GM18507 (cell line): Measurements from ENCODE around the gene FGF1.

ENCODE experiments used
- DNase-seq: peaks from one replicate; pipeline ENCODE4 v3.0.0; 2011; ENCODE audit warnings: low read depth; ENCODE audit not compliant: insufficient read length; ENCODE audit errors: extremely low spot score
- FAIRE-seq: peaks from 2 replicates; lab custom pipeline; 2011; peaks lifted over from hg19 to GRCh38; lab: Jason Lieb, UNC

Gene FGF1

DNA sequence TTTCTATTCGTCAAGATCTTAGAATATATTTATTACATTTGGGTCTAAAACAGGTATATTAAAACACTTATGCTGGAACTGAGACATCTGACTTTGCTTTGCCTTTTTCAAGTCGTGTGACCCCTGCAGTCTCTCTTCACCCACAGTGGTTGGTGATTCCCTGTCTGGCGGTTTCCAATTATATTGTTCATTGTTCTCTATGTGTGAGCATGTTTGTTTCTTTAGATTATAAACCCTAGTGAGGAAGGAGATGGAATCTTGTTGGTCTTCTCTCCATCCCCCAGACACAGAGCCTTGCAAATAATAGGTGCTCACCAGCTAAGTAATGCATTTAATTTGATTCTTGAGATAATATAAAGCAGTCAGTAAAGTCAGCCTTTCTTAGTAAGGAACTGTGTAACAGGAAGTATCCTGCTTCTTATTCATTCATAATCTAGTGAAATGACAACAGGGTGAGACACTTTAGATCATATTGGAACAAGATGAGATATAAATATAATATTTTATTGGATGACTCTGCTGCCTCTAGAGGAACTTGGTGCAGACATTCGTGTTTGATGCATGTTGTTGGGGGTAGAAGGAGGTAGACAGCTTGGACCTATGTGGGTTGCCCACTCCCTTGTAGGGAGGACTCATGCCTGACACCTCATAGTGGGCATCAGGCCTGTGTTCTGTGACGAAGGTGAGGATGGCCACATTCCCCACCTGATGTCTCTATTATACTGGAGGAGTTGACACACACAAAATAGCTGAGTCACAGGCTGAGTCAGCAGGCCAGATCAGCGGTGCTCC is 88.1 kb downstream of the FGF1 start:
- FAIRE-seq, result no peak
- no peak for DNase-seq

DNA sequence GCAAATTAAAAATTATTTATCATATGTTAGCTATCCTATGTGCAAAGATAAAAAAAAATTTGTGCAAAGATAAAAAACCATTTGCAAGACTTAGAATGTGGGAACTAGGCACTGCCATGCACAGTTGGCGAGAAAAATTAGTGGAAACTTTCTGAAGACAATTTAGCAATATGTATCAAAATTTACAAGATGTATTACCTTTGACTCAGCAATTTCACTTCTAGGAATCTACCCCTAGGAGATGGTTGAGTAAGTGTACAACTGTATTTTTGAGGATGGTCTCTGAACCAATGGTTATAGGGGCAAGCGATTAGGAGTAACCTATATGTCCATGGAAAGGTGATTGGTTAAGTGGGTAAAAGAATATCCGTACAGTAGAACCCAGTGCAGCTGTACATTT is 88.9 kb downstream of the FGF1 start:
- FAIRE-seq (no peak), DNase-seq (no peak)

DNA sequence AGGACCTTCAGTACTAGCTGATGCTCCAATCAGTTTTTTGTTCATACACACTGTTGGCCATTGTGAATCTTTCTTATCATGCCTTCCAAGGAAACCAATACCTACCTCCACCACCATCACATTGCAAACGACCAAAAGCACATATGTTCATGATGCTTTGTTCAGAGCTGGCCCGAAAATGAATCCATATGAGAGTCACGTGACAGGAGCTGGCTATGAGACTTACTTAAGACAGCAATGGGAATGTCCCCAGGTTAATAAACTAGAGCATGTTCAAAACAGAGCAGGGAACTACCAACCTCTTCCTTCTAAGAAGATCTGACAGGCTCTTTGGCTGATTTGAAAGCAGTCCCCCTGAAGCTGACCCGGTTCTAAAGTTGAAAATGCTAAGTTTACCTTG is 93.5 kb downstream of the FGF1 start:
- FAIRE-seq (no peak), DNase-seq (no peak)

DNA sequence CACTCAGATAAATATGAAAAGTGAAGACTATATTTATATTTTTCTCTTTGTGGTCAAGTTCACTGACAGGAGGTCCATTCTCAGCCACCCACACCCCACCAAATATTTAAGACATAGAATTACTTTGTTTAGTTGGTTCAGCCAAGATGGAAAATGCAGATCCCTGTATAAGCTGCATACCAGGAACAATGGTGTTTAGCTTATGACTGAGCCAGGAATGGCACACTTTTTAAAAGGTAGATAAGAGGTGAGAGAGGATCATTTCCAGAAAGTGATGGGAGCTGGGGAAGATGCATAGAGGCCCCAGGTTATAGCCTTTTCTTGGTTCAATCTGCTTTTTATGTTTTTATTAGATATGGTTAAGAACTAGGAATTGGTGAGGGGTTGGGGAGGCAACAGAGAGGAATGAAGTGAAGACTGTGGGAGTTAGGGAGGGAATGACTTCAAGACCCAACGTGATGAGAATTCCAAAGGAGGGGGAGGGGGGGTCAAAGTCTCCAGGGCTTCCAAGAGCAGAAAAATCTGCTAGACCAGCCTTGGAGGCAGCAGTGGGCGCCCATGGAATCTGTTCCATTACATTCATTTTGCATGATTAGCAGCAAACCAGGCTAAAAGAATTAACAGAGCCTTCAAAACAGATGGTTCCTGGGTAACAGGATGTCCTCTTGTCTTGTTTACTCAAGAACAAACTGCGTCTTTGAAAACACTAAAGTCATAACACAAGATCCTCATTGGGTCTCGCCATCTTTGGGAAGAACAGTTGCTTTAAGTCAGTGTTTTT is 95.2 kb downstream of the FGF1 start:
- FAIRE-seq (no peak), DNase-seq (no peak)

DNA sequence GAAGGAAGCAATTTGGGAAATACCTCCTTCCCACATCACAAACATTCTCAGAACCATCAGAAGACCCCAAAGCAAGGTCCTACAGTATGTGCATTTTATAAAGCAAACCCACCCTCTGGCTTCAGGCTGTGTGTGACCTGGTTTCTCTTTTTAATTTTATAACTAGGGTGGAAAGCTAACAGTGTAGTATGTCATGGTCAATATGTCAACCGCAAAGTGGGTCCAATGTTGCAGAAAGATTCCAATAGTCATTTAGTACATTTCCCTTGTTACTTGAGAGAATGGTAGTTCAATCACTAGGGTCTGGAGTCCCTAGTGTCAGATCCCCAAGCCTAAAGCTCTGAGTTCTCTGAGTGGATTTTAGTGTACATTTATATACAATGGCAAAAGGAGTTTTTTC is 96.2 kb downstream of the FGF1 start:
- FAIRE-seq (no peak), DNase-seq (no peak)

DNA sequence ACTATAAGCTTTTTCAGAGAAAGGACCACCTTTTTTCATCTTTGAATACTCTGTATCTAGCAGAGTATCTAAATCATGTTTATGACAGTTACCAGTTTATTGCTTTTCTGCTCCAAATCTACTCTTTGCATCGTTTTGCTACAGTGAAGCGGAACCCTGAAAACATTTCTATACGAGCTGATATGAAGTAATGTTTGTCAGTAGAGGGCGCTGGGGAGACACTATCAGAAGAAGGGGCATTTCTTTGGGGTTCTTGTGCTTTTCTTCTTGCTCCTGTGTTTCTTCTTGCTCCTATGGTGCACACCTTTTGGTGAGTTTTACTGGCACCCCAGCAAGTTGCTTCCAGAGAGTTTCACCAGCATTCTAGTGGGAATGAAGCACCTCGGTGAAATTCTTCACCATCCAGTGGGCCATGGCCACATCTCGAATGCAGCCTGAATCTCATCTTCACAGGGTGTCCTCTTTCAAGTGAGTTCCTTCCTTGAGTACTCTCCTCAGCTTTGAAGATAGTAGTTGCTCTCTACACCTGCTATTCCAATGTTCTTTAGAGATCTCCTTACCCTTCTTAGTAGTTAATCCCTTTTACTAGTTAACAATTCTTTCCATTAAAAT is 98.4 kb downstream of the FGF1 start:
- FAIRE-seq, result peak; percentile 47

DNA sequence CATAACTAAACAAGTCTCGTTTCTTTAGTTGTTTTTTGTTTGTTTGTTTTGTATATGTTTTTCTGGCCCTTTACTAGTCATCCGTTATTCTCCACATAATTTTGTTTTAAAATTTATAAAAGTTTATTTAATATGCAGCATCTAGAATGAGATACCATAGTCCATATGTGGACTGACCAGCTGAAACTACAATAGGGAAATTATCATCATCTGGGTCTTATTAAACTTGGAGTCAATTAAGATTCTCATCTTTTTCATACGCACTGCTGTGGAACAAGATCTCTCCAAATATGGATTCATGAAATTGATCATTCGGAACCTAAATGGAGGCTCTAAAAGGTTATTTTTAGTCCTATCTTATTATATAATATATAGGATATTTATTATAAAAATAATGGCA is 99.3 kb downstream of the FGF1 start:
- DNase-seq (no peak), FAIRE-seq (no peak)

More for the DNA sequence above, 98.4 kb downstream of the FGF1 start:
- DNase-seq, result no peak

DNA sequence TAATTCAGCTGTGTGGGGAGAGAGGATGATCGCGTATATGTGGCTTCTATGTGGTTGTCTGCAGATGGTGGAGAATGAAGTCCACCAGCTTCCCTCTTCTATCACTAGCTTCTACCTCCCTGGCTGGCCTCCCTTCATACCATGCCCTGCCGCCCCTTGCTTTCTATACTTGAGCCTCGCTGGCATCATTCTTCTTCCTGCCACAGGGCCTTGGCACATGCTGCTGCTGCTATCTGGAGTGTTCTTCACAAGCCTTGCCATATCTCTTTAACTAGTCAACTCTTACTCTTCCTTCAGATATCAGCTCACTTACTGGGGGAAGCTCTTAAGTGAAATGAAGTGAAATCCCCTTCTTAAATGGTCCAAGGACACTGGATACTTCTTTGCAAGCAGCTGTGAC is 100.4 kb downstream of the FGF1 start:
- DNase-seq (no peak), FAIRE-seq (no peak)

DNA sequence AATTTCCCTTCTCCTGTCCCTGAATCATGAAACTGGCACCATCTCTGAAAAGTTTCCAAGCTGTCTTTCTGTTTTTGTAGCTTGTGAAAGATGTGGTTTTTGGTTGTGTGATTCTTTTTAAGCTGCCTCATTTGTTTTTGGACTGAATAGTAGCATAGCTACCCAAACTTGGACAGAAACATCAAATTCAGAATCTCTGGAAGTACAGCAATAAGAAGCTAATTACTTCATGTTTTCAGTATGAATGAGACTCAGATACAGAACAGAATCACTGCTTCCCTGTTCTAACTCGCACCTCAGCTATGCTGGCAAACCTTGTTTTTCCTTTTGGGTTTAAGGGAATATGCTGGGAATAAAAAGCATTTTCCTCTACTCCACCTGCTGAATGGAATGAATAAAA is 101.0 kb downstream of the FGF1 start:
- DNase-seq, result no peak
- no peak for FAIRE-seq

DNA sequence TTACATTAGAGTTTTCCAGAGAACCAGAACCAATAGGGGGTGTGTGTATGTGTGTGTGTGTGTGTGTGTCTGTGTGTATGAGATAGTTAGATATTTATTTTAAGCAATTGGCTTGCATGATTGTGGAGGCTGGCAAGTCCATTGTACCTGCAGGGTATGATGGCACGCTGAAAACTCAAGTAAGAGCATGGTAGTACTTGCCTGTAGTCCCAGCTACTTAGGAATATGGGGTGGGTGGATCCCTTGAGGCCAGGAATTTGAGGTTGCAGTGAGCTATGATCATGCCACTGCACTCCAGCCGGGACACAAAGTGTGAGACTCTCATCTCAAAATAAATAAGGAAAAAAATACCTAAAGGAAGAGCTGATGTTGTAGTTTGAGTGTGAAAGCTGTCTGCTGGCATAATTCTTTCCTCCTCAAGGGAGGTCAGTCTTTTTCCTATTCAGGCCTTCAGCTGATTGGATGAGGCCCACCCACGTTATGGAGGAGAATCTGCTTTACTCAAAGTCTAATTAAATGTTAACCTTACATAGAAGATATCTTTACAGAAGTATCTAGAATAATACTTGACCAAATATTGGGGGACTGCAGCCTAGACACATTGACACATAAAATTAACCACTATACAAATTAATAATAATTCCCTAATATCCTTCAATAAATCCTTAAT is 107.6 kb downstream of the FGF1 start:
- FAIRE-seq, result no peak

DNA sequence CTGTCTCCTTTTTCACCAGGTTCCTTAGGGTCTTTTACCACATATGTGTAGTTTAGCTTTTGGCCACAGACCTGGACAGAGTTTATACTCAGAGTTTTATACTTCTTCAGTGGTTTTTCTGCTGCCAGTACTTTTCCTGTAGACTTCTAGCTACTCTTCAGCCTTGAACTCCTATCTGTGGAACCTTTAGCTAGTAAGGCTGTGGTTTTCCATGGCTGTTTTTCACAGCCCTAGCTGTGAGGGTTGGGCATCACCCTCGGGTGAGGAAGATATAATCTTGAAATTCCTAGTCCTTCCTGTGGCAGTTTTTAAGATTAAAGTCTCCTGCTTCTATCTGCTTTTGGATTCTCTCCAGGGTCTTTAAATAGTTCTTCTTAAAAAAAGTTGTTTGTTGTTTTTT is 109.1 kb downstream of the FGF1 start:
- no peak for FAIRE-seq
- no peak for DNase-seq

More for the DNA sequence above, 107.6 kb downstream of the FGF1 start:
- no peak for DNase-seq

DNA sequence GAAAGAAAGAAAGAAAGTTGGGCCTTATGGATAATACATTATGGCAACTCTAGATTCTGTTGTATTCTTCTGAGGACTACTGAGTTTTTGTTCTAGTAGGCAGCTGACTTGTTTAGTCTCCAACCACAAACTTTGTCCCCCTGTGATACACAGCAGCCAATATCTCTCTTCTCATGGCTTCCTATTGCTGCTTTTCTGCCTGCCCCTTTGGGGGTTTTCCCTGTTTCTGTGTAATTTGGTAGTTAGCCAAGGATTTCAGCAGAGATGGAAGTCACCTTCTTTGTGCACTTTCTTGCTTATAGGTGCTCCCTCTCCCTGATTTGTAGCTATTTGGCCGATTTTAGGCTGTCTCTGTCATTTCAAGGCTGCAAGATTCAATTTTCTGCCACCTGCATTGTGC is 109.6 kb downstream of the FGF1 start:
- FAIRE-seq (no peak), DNase-seq (no peak)

DNA sequence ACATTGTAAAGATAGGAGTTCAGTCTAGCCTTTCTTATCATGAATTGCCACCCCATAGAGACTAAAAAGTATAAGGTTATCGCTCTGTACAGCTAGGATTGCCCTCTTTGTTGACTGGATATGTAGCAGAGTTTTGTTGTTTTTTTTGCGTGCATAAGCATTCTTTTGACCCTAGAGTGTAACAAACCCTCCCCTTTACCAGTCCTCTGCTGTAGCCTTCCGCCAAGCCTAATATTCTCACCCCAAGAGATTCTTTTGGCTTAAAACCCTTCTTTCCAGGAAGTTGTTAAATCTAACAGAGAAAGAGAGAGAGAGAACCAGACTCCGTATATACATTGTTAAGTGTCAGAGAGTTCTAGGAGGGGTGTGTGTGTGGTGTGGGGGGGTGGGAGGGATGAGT is 113.9 kb downstream of the FGF1 start:
- DNase-seq (no peak), FAIRE-seq (no peak)

DNA sequence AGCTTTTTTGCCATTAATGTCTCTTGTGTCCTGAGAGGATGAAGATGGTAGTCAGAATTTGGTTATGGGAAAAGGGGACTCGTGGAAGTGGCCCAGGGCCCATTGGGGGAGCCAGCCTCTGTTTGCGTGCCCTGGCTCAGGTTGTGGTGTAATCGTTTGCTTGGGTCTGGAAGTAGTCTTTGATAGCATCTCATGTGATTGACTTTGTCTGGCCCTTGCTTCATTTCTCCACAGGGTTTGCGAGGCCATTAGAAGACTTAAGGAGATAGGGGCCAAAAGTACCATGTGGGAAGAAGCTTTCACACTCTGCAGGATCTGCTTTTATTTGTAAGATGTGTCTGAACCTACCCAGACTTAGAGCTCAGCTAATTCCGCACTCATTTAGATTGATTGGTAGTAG is 114.5 kb downstream of the FGF1 start:
- FAIRE-seq (no peak), DNase-seq (no peak)

DNA sequence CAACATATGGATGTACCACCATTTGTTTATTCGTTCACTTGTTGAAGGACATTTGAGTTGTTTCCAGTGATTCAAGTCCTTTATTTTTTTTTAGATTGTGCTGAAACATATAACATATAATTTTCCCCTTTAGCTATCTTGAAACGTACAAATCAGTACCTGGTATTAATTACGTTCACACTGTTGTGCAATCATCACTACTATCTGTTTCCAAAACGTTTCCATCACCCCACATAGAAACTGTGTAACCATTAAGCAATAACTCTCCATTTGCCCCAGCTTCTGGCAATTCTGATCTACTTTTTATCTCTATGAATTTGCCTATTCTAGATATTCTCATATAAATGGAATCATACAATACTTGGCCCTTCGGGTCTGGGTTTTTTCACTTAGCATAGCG is 116.0 kb downstream of the FGF1 start:
- FAIRE-seq (no peak), DNase-seq (no peak)

DNA sequence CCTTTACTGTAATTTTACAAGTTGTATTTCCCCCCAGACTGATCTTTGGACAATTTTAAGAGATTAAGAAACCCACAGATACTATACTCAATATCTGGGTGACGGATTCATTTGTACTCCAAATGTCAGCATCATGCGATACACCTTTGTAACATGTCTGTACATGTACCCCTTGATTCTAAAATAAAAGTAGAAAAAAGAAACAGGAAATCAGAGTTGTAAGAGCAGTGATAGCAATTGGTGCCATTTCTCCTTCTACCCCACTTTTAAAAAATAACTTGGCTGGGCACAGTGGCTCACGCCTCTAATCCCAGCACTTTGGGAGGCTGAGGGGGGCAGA is 116.9 kb downstream of the FGF1 start:
- no peak for FAIRE-seq
- DNase-seq, result no peak

DNA sequence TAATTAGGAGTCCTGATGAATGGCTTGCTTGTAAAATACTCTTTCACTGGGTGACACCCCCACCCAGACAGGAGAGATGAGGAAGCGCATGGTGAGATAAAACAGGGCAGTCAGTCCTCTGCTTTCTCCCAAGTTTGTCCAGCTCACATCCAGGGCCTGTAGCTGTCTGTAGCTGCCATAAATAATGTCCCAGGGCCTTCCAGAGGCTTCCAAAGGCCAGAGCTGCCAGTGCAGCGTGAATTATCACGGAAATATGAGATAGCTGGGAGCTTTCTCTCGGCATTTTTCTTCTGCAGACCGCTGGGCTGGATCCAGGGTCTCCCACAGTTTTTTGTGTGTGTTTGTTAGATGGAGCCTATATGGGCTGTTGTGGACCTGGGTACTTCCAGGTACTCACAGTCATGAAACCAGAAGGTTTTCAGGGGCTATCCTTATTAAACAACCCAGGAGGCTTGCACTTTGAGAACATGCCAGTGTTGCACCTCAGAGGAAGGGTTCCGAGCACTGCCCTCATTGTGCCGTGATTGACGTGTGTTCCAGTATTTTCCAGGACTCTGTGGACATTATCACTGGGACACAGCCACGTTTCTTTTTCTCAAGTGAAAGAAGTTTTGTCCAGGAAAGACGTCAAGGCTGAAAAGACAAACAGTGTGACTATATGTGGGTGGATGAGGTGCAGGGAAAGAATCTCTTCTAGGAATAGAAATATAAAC is 117.5 kb downstream of the FGF1 start:
- no peak for FAIRE-seq
- no peak for DNase-seq

DNA sequence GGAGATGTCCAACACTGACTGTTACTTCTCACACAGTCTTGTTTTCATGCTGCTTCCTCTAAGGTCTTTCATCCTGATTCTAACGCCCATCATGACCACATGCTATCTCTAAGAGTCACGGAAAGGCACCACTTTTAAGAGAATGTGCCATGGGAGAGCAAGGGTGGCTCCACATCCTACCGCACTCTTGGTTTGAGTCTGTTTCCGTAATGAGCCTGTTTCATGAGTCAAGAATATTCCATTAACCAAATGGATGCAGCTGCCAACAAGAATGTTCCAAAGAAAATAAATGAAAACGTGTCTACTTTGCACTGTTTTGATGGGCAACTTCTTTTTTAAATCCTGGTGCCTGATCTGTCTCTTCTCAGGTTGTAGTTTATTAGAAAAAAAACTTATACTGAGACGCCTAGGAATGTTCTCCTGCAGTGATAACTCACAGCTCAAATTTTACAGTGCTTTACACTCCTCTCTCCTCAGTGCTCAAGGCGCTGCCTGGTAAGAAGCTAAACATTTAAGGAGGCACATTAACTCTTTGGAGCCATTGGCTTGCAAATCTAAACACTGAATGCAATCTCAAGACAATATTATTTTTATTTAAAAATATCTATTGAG is 124.3 kb downstream of the FGF1 start:
- DNase-seq (no peak), FAIRE-seq (no peak)

DNA sequence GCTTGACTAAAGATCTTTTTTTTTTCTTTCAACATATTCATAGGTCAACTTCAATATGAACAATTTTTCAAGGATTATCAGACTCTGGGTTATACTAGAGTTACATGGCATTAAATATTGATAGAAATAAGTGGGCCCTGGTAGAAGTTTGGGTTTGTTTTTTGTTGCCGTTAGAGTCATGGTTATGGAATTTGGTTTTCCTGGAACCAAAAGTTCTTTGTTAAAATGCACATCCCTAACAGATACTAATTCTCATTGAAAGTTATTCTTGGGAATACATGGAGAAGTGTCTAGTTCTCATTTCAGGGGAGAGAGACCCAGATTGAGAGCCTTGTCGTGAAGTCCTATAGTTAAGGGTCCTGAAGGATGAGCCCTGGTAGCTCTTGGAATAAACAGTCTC is 124.9 kb downstream of the FGF1 start:
- FAIRE-seq (no peak), DNase-seq (no peak)
